Activated CD8-positive, alpha-beta memory T cell treated with anti-CD3 and anti-CD28 coated beads, Interleukin-2, amount 50 U/mL, for 24 hours (primary cell): Measurements from ENCODE around the gene ING2.
"Not testable (repeated sequence)": the region's sequence is repeated elsewhere in the genome, so short reads cannot be mapped to it uniquely, and the experiment has no call there.

Experiments used
- DNase-seq: peaks from one replicate; pipeline ENCODE4 v3.0.0-alpha.2; 2020; ENCODE audit errors: extremely low read depth

ING2 gene

GRCh38 chr4:183504930-183505610 is at the start of gene ING2:
ING2 (plus strand) TSS chr4:183505058; CDS start chr4:183505196, 138 bp downstream.
- DNase-seq = peak; percentile 1

GRCh38 chr4:183455431-183456195 is 49.2 kb upstream of the ING2 start:
- no peak for DNase-seq

- no peak for DNase-seq
Observed at GRCh38 chr4:183458005-183458404, 46.9 kb upstream of the ING2 start.

- not testable (repeated sequence) for DNase-seq
Observed at GRCh38 chr4:183463903-183464619, 40.8 kb upstream of the ING2 start.

- not testable (repeated sequence) for DNase-seq
Observed at GRCh38 chr4:183465879-183466278, 39.0 kb upstream of the ING2 start.

- DNase-seq = no peak
Observed at GRCh38 chr4:183467246-183467645, 37.6 kb upstream of the ING2 start.

- DNase-seq = no peak
Observed at GRCh38 chr4:183468210-183469095, 36.4 kb upstream of the ING2 start.

GRCh38 chr4:183469285-183469684 is 35.6 kb upstream of the ING2 start:
- no peak for DNase-seq

- no peak for DNase-seq
Observed at GRCh38 chr4:183469936-183470335, 34.9 kb upstream of the ING2 start.

- no peak for DNase-seq
Observed at GRCh38 chr4:183470821-183471220, 34.0 kb upstream of the ING2 start.

GRCh38 chr4:183471946-183472708 is 32.7 kb upstream of the ING2 start:
- peak; percentile 73 for DNase-seq

GRCh38 chr4:183478123-183478522 is 26.7 kb upstream of the ING2 start:
- no peak for DNase-seq

GRCh38 chr4:183478926-183479325 is 25.9 kb upstream of the ING2 start:
- DNase-seq = no peak

- DNase-seq = not testable (repeated sequence)
Observed at GRCh38 chr4:183482515-183483095, 22.3 kb upstream of the ING2 start.

GRCh38 chr4:183483997-183484396 is 20.9 kb upstream of the ING2 start:
- DNase-seq = no peak

- no peak for DNase-seq
Observed at GRCh38 chr4:183485411-183486160, 19.3 kb upstream of the ING2 start.

- no peak for DNase-seq
Observed at GRCh38 chr4:183492791-183493222, 12.1 kb upstream of the ING2 start.

GRCh38 chr4:183493246-183493645 is 11.6 kb upstream of the ING2 start:
- no peak for DNase-seq

- no peak for DNase-seq
Observed at GRCh38 chr4:183495184-183495583, 9.7 kb upstream of the ING2 start.

- DNase-seq = no peak
Observed at GRCh38 chr4:183499389-183499788, 5.5 kb upstream of the ING2 start.
